OCI-LY1 (cell line): ENCODE results near the gene CBX7.

Experiments
- CTCF ChIP-seq: fragments of 200-600 bp; sonication (generic), shearing (Covaris generic); IDR thresholded peaks from 2 replicates; pipeline ENCODE4 v1.5.1; 2017; ENCODE audit warnings: mild to moderate bottlenecking, antibody characterized with exemption, low read length, moderate library complexity, mixed read lengths
- EZH2 ChIP-seq: fragments of 200-600 bp; sonication (generic), shearing (Covaris generic); IDR thresholded peaks from 2 replicates; pipeline ENCODE4 v1.8.0; 2017; ENCODE audit warnings: borderline replicate concordance, mixed run types, mild to moderate bottlenecking, antibody characterized with exemption, low read length, moderate library complexity, mixed read lengths

- TF ChIP-seq EZH2 (no peak), CTCF (no peak)
Observed at GRCh38 chr22:39136317-39136716, 16.2 kb downstream of the CBX7 start.
